DND-41 (cell line): ENCODE measurements around the gene APMAP.
A peak's percentile ranks its signal among the peaks of the same experiment; 100 is the strongest.

Source experiments
- ATAC-seq: fragments of 200-7000 bp; cut with Tn5 transposase; 3 replicates; pipeline ENCODE4 v1.9.1; 2021; ENCODE audit warnings: low read depth; ENCODE audit not compliant: insufficient read depth
- DNase-seq: peaks from one replicate; pipeline ENCODE4 v3.0.0-alpha.2; 2020
- H2AFZ ChIP-seq: 2 replicates; pipeline ENCODE4 v1.6.0; 2012; ENCODE audit warnings: low read depth, low read length
- H3K27ac ChIP-seq: 2 replicates; pipeline ENCODE4 v1.5.1; 2012; ENCODE audit warnings: low read length, inconsistent platforms
- H3K27me3 ChIP-seq: fragments of 200-600 bp; sonication (generic); 2 replicates; pipeline ENCODE4 v1.6.0; 2012; ENCODE audit warnings: low read length, mild to moderate bottlenecking, inconsistent platforms; ENCODE audit not compliant: insufficient read depth, poor library complexity
- H3K36me3 ChIP-seq: 2 replicates; pipeline ENCODE4 v1.5.1; 2012; ENCODE audit warnings: low read length, inconsistent platforms; ENCODE audit not compliant: insufficient read depth
- H3K4me1 ChIP-seq: 2 replicates; pipeline ENCODE4 v1.5.1; 2012; ENCODE audit warnings: mild to moderate bottlenecking, low read length; ENCODE audit not compliant: insufficient read depth
- H3K4me2 ChIP-seq: 2 replicates; pipeline ENCODE4 v1.6.0; 2012; ENCODE audit warnings: mild to moderate bottlenecking, moderate library complexity, low read length, inconsistent platforms; ENCODE audit not compliant: insufficient read depth
- H3K4me3 ChIP-seq, 2 experiments: fragments of 200-600 bp in 1 of 2; shearing (Covaris generic) in 1 of 2; 2 replicates each; pipeline ENCODE4 v1.5.1; 2012 to 2016; ENCODE audit warnings: inconsistent platforms in 2 of 2, low read length in 2 of 2, mild to moderate bottlenecking in 2 of 2, low read depth in 1 of 2, moderate library complexity in 1 of 2
- H3K79me2 ChIP-seq: 2 replicates; pipeline ENCODE4 v1.6.0; 2012; ENCODE audit warnings: low read length, inconsistent platforms; ENCODE audit not compliant: insufficient read depth
- H3K9ac ChIP-seq: 2 replicates; pipeline ENCODE4 v1.6.0; 2012; ENCODE audit warnings: low read depth, mild to moderate bottlenecking, inconsistent platforms, low read length, moderate library complexity
- H3K9me3 ChIP-seq: 2 replicates; pipeline ENCODE4 v1.5.1; 2012; ENCODE audit warnings: low read length, moderate library complexity, mild to moderate bottlenecking, inconsistent platforms; ENCODE audit not compliant: insufficient read depth, severe bottlenecking
- H4K20me1 ChIP-seq: 2 replicates; pipeline ENCODE4 v1.6.0; 2012; ENCODE audit warnings: low read length; ENCODE audit not compliant: insufficient read depth
- EZH2 ChIP-seq: IDR thresholded peaks from 3 replicates; pipeline ENCODE4 v1.6.1; 2012; ENCODE audit warnings: borderline replicate concordance, low read depth, mild to moderate bottlenecking, moderate library complexity, low read length, inconsistent platforms; ENCODE audit not compliant: severe bottlenecking
- TF ChIP-seq, protein P1 (sequence below): IDR thresholded peaks from 2 replicates; pipeline ENCODE4 v1.5.1; 2012; ENCODE audit warnings: borderline replicate concordance, low read length, moderate library complexity, mild to moderate bottlenecking; ENCODE audit not compliant: poor library complexity, severe bottlenecking; ENCODE audit errors: extremely low read depth

Gene APMAP

DNA sequence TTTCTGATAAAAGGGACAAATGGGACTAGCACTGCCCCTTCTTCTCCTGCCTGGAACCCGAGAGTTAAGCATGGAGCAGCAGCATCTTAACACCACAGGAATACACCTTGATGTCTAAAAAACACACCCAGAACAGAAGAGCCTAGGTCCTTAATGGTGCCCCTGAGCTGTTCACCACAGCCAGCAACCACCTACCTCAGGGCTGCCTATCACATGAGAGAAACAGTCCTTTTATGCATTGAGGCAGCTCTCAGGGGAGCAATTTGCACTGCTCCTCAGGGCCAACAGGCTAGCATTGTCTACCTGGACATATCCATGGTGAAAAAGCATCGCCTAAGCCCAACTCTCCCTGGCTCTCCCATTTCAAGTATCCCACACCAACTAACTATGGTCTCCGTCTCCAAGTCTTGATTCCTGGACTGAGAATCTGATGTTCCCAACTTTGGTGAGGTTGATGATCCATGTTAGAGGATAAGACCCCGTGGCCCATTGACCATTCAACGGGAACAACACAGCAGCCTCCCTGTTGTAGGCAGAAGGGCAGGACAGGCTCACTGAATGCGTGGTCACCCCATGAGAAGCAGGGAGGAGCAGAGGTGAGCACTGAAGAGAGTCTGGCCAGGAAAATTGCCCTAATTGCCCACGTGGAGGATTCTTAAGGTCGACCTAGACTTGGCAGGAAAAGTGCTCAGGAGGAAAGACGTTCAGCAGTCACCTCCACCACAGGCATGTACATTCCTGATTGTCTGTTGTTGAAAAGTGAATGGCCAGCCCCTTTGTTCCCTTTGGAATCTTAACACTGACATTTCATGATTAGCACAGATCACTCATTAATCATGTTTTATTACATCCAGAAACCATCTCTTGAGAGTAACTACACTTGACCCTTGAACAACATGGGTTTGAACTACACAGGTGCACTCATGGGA is 4.2 kb upstream of the APMAP start:
- no peak overlapping the region for H3K4me3 ChIP-seq
- H3K9ac ChIP-seq: no peak overlapping the region
- H3K4me1 ChIP-seq: peaks cover 25% of the 10 kb centered on the region
- no peaks in the 10 kb centered on the region for H3K9me3 ChIP-seq
- no peaks in the 10 kb centered on the region for H3K27me3 ChIP-seq
- H2AFZ ChIP-seq: no peak overlapping the region
- ATAC-seq (no peak), DNase-seq (no peak)
- H3K79me2 ChIP-seq: peaks cover 8% of the 10 kb centered on the region
- H4K20me1 ChIP-seq: no peaks in the 10 kb centered on the region
- H3K27ac ChIP-seq: no peak overlapping the region
- TF ChIP-seq EZH2: no peak
- TF ChIP-seq, protein P1, sequence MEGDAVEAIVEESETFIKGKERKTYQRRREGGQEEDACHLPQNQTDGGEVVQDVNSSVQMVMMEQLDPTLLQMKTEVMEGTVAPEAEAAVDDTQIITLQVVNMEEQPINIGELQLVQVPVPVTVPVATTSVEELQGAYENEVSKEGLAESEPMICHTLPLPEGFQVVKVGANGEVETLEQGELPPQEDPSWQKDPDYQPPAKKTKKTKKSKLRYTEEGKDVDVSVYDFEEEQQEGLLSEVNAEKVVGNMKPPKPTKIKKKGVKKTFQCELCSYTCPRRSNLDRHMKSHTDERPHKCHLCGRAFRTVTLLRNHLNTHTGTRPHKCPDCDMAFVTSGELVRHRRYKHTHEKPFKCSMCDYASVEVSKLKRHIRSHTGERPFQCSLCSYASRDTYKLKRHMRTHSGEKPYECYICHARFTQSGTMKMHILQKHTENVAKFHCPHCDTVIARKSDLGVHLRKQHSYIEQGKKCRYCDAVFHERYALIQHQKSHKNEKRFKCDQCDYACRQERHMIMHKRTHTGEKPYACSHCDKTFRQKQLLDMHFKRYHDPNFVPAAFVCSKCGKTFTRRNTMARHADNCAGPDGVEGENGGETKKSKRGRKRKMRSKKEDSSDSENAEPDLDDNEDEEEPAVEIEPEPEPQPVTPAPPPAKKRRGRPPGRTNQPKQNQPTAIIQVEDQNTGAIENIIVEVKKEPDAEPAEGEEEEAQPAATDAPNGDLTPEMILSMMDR: no peak
- no peaks in the 10 kb centered on the region; the same call in 1 of the 2 replicates for H3K36me3 ChIP-seq
- H3K4me2 ChIP-seq: no peak overlapping the region

DNA sequence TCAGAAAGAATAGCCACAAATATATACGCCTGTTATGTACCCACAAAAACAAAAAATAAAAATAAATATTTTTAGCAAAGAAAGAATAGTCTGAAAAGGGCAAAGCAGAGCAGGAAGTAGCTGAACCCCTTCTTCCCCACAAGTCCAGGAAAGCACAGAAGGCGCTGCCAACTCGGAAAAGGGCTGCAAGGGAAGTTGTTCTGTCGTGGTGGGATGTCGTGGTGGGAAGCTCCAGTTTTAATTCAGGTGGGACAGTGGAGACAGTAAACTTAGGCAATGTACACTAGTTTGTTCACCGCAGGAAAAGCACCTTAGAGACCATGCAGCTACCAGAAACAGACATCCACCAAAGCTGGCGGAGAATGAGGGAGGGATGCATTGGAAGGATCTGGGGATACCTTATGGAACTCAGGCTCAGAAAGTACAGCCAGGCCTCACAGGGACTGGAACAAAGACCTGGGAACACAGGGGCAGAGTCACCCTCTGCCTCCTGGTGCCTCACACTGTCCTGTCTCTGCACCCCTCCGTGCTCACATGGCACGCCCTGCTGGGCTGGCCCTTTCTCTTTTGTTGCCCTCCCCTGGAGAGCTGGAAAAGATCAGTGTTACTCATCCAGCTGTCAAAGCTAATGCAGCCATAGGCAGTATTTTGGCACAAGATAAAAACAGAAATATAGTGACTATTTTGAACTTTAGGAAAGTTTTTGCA is 3.3 kb upstream of the APMAP start:
- ATAC-seq (no peak), DNase-seq (no peak)
- Histone ChIP-seq H3K9ac (no peak overlapping the region), H3K36me3 (no peaks in the 10 kb centered on the region; the same call in 1 of the 2 replicates), H3K27ac (no peak overlapping the region), H3K79me2 (peaks cover 16% of the 10 kb centered on the region), H3K4me2 (no peak overlapping the region), H3K4me3 (no peak overlapping the region), H3K9me3 (no peaks in the 10 kb centered on the region), H3K4me1 (peaks cover 33% of the 10 kb centered on the region), H2AFZ (no peak overlapping the region), H3K27me3 (no peaks in the 10 kb centered on the region), H4K20me1 (no peaks in the 10 kb centered on the region; the same call in 1 of the 2 replicates)
- TF ChIP-seq, protein P1: no peak
- no peak for TF ChIP-seq EZH2

GRCh38 chr20:24994470-24995368 is 2.2 kb upstream of the APMAP start:
- no peak overlapping the region for H3K9ac ChIP-seq
- no peaks in the 10 kb centered on the region for H3K9me3 ChIP-seq
- H4K20me1 ChIP-seq: no peaks in the 10 kb centered on the region; the same call in 1 of the 2 replicates
- H3K79me2 ChIP-seq: peaks cover 28% of the 10 kb centered on the region
- DNase-seq (peak; percentile 87), ATAC-seq (peak; percentile 54)
- H3K27me3 ChIP-seq: no peaks in the 10 kb centered on the region
- H3K27ac ChIP-seq: no peak overlapping the region
- H3K4me2 ChIP-seq: peak overlapping the region; percentile 45
- peaks cover 44% of the 10 kb centered on the region for H3K4me1 ChIP-seq
- TF ChIP-seq EZH2: no peak
- TF ChIP-seq, protein P1: peak; percentile 100
- no peak overlapping the region for H3K4me3 ChIP-seq
- H3K36me3 ChIP-seq: no peaks in the 10 kb centered on the region; the same call in 1 of the 2 replicates
- peak overlapping the region; percentile 27; the same call in 1 of the 2 replicates for H2AFZ ChIP-seq
